ENCODE results near the gene CPLX4. TPM values are rescaled to one million over a fixed set of nuclear protein-coding genes. Genes with fewer than 3 reads are reported as not detected.

The CPLX4 gene
- total RNA-seq, 1 donor from 2014 or later = not detected

DNA sequence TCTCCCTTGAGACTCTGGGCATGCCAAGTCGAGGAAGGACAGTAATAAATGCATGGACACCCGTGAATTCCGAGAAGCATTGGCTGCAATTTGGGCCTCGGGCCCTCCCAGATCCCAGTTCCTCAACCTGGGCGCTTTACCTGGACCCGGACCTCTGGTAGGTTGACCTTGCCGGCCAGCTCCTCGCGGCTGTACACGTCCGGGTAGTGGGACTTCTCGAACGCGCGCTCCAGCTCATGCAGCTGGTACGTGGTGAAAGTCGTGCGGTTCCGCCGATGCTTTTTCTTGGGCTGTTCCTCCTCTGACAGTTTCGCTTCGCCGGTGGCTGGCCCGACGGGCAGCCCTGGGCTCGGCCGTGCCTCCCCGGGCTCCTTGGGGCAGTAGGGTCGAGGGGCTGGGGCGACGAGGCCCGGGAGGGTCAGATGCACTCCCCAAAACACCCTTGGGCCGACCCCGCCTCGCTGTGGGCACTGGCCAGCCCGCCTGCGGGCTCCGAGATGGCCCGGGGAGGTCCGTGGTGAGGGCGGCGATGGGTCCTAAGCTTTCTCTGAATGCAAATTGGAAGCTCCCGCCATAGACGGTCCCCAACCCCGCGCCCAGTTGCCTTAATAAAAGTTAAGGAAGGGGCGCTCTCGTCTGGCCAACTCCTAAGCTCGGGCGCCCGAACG, 46.1 kb downstream of the CPLX4 start:
- Mint-ChIP-seq H3K9me3 (ENCODE audit: low read depth) (no peaks in the 10 kb centered on the region), H3K27ac (ENCODE audit: unreplicated experiment) (no peak overlapping the region), H3K27me3 (ENCODE audit: low read depth) (peaks cover 84% of the 10 kb centered on the region), H3K4me3 (ENCODE audit: unreplicated experiment) (no peak overlapping the region), H3K36me3 (ENCODE audit: low read depth) (no peaks in the 10 kb centered on the region), H3K4me1 (ENCODE audit: low read depth) (peaks cover 27% of the 10 kb centered on the region)
- no peak for DNase-seq (ENCODE audit: low spot score)
- TF ChIP-seq, protein P1, sequence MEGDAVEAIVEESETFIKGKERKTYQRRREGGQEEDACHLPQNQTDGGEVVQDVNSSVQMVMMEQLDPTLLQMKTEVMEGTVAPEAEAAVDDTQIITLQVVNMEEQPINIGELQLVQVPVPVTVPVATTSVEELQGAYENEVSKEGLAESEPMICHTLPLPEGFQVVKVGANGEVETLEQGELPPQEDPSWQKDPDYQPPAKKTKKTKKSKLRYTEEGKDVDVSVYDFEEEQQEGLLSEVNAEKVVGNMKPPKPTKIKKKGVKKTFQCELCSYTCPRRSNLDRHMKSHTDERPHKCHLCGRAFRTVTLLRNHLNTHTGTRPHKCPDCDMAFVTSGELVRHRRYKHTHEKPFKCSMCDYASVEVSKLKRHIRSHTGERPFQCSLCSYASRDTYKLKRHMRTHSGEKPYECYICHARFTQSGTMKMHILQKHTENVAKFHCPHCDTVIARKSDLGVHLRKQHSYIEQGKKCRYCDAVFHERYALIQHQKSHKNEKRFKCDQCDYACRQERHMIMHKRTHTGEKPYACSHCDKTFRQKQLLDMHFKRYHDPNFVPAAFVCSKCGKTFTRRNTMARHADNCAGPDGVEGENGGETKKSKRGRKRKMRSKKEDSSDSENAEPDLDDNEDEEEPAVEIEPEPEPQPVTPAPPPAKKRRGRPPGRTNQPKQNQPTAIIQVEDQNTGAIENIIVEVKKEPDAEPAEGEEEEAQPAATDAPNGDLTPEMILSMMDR (IDR thresholded peaks at IDR 0.05) = no peak

DNA sequence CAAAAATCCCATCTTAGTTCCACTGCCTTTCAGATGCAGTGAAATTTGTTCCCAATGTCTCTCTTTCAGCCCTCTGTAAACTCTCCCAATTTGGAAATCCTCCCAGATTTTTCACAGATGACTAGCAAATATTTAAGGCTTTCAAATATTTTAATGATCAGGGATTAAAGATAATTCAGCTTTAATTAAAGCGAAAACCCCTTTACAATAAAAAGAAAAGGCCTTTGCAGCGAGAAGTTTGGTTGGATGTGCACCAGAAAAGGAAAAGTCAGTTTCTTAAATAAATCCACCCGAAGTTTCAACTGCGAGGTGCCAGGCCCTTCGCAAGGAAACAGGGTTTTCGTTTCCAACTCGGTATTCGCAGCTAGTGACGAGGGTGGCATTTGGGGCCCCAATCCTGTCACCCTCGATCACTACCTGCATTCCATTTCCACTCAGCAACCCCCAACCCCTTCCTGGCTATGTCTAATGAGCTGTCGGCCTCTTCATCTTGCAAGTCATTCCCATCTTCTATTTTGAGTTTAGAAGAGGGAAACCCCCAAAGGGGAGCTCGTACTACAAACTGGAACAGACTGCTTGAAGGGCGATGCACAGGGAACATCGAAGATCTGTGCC, 46.7 kb downstream of the CPLX4 start:
- Mint-ChIP-seq H3K9me3 (ENCODE audit: low read depth) (no peaks in the 10 kb centered on the region), H3K27me3 (ENCODE audit: low read depth) (peaks cover 84% of the 10 kb centered on the region), H3K27ac (ENCODE audit: unreplicated experiment) (no peak overlapping the region), H3K4me3 (ENCODE audit: unreplicated experiment) (no peak overlapping the region), H3K36me3 (ENCODE audit: low read depth) (no peaks in the 10 kb centered on the region), H3K4me1 (ENCODE audit: low read depth) (peaks cover 30% of the 10 kb centered on the region)
- no peak for DNase-seq (ENCODE audit: low spot score)
- TF ChIP-seq, protein P1 (IDR thresholded peaks at IDR 0.05) = no peak

DNA sequence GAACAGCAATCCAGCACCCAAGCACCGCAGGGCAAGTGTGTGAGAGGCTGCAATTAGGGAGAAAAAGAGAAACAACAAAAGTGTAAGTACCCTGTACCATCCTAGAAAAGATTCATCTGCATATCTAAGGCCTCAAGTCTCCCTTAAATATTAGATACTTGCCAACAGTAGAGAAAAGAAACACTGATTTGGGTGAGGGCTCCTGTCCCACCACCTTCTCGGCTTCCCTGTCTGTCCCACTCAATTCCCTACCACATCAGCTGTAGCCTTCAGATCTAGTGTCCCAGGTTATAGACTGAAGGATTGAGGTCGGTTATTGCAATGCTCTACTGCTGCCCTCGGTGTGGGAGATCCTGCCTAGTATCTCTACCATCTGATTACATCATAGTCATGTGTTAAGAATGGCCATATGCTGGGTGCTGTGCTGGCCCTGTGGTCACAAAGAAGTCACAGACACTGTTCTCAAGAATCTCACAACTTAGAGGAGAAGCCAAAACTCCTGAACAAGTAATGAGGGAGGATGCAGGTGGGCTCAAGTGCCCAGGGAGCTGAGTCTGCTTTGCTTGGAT, 47.7 kb downstream of the CPLX4 start:
- Mint-ChIP-seq H3K36me3 (ENCODE audit: low read depth) (no peaks in the 10 kb centered on the region), H3K9me3 (ENCODE audit: low read depth) (no peaks in the 10 kb centered on the region), H3K4me3 (ENCODE audit: unreplicated experiment) (no peak overlapping the region), H3K27ac (ENCODE audit: unreplicated experiment) (no peak overlapping the region), H3K4me1 (ENCODE audit: low read depth) (peaks cover 30% of the 10 kb centered on the region), H3K27me3 (ENCODE audit: low read depth) (peaks cover 84% of the 10 kb centered on the region)
- TF ChIP-seq, protein P1 (IDR thresholded peaks at IDR 0.05) = no peak
- no peak for DNase-seq (ENCODE audit: low spot score)

DNA sequence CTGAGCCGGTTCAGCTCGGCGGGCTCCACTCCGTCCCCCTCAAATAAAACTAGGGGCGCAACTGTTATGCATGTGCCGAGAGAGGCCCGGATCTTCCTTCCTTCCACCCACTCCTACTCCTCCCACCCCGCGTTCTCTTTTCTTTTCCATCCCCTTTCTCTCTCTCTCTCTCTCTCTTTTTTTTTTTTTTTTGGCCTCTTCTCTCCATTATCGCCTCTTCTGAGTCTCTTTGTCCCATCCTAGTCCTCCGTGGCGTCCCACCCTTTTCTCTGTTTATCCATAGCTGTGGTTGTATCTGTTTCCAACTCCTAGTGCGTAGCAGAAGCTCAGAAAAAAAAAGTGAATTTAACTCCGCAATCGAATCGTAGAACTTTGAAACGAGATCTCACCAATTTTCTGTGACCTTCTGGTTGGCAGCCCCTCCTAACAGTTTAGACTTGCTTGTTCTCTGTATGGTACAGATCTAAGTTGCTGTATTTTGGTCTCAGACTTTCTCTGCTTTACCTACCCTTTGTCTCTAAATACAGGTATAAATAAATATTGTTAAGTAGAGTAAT, 48.8 kb downstream of the CPLX4 start:
- peak overlapping the region; percentile 15 for H3K4me3 Mint-ChIP-seq (ENCODE audit: unreplicated experiment)
- no peak overlapping the region for H3K27ac Mint-ChIP-seq (ENCODE audit: unreplicated experiment)
- TF ChIP-seq, protein P1 (IDR thresholded peaks at IDR 0.05) = no peak
- no peak for DNase-seq (ENCODE audit: low spot score)
- no peaks in the 10 kb centered on the region for H3K9me3 Mint-ChIP-seq (ENCODE audit: low read depth)
- no peaks in the 10 kb centered on the region for H3K36me3 Mint-ChIP-seq (ENCODE audit: low read depth)
- H3K27me3 Mint-ChIP-seq (ENCODE audit: low read depth) = peaks cover 85% of the 10 kb centered on the region
- H3K4me1 Mint-ChIP-seq (ENCODE audit: low read depth) = peaks cover 30% of the 10 kb centered on the region

DNA sequence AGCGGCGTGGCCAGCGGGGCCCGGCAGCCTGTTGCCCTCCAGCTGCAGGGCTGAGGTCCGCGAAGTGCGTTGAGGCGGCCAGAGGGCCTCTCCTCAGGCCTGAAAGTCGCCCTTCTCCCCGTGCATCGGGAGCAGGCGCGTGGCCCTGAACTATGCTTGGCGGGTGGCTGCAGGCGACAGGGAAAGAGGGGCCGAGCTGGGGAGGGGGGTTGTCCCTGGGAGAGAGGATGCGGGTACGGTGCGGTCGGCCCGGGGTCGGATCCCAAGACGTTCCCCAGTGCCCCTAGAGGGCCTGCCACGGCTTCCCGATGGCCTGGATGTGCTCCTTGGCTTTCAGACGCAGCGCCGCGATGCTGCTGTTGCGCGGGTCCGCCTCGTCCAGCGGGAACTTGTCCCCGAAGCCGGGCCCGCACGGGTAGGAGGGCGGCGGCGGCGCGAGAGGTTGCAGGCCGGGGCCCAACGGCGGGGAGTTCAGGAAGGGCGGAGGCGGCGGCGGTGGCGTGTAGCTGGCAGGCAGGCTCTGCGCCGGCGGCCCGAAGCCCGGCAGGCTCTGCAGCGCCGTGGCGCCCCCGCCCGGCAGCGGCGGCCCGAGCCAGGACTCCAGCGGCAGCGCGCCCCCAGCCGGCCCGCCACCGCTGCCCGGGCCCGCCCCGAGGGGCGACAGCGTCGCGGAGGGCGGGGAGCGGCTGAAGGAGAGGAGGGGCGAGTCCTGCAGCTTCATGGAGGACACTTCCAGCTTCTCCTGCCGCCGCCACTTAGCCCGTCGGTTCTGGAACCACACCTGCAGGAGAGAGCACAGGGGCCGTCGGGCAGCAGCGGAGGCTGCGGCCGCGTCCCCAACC, 49.5 kb downstream of the CPLX4 start:
- Mint-ChIP-seq H3K27me3 (ENCODE audit: low read depth) (peaks cover 85% of the 10 kb centered on the region), H3K4me1 (ENCODE audit: low read depth) (peaks cover 29% of the 10 kb centered on the region), H3K36me3 (ENCODE audit: low read depth) (no peaks in the 10 kb centered on the region), H3K27ac (ENCODE audit: unreplicated experiment) (no peak overlapping the region), H3K4me3 (ENCODE audit: unreplicated experiment) (peak overlapping the region; percentile 50), H3K9me3 (ENCODE audit: low read depth) (no peaks in the 10 kb centered on the region)
- TF ChIP-seq, protein P1 (IDR thresholded peaks at IDR 0.05) = peak; percentile 55
- DNase-seq (ENCODE audit: low spot score) = no peak
